PC-9 (cell line): ENCODE results near the gene GID4. TPM values are rescaled to one million over a fixed set of nuclear protein-coding genes. Genes with fewer than 3 reads are reported as not detected.

Experiments
- BruUV-seq: library from RNA; stranded (reverse); fragments of 400-500 nt; replicated peaks from 2 replicates; lab custom pipeline; 2021; lab: Mats Ljungman, UMichigan
- CTCF ChIA-PET: fragments of 300-600 bp; sonication (Branson Sonifier 250); formaldehyde crosslinking; loops from one replicate; lab custom pipeline; 2022; ENCODE audit warnings: antibody characterized with exemption; lab: Charles Lee
- POLR2A ChIA-PET: fragments of 300-600 bp; sonication (Branson Sonifier 250); formaldehyde crosslinking; loops from one replicate; lab custom pipeline; 2022; ENCODE audit warnings: antibody characterized with exemption; ENCODE audit not compliant: unreplicated experiment; lab: Charles Lee
- DNase-seq, 2 experiments: peaks; one replicate each; pipeline versions ENCODE4 v3.0.0 to v3.0.0-alpha.2; 2015 to 2022; ENCODE audit warnings: mixed read lengths in 1 of 2
- H2AFZ ChIP-seq: fragments of 200-600 bp; sonication (generic); 2 replicates; pipeline ENCODE4 v1.8.1; 2017; ENCODE audit warnings: antibody characterized with exemption
- H3F3A ChIP-seq: fragments of 200-600 bp; sonication (generic); 2 replicates; pipeline ENCODE4 v1.8.1; 2017; ENCODE audit warnings: antibody characterized with exemption, mild to moderate bottlenecking, low read depth; ENCODE audit not compliant: insufficient read depth
- H3K27ac ChIP-seq: fragments of 200-600 bp; sonication (generic); 2 replicates; pipeline ENCODE4 v1.6.1; 2016; ENCODE audit warnings: mixed run types
- H3K27me3 ChIP-seq: fragments of 200-600 bp; sonication (generic); 2 replicates; pipeline ENCODE4 v1.6.1; 2016; ENCODE audit warnings: low read depth, mixed run types; ENCODE audit not compliant: insufficient read depth
- H3K36me3 ChIP-seq: fragments of 200-600 bp; sonication (generic); 2 replicates; pipeline ENCODE4 v1.6.1; 2016; ENCODE audit warnings: low read depth, mixed run types
- H3K4me1 ChIP-seq: fragments of 200-600 bp; sonication (generic); replicated peaks from 2 replicates; pipeline ENCODE4 v1.6.1; 2016; ENCODE audit warnings: mixed run types; ENCODE audit not compliant: insufficient read depth
- H3K4me2 ChIP-seq: fragments of 200-600 bp; sonication (generic); 2 replicates; pipeline ENCODE4 v1.6.1; 2017; ENCODE audit warnings: mixed run types
- H3K4me3 ChIP-seq: fragments of 200-600 bp; sonication (generic); 2 replicates; pipeline ENCODE4 v1.6.1; 2016; ENCODE audit warnings: mixed run types
- H3K79me2 ChIP-seq: fragments of 200-600 bp; sonication (generic); 2 replicates; pipeline ENCODE4 v1.6.1; 2017; ENCODE audit warnings: low read depth, mixed run types
- H3K9me2 ChIP-seq: fragments of 200-600 bp; sonication (generic); 2 replicates; pipeline ENCODE4 v1.8.1; 2017; ENCODE audit warnings: mild to moderate bottlenecking; ENCODE audit not compliant: insufficient read depth
- H3K9me3 ChIP-seq: fragments of 200-600 bp; sonication (generic); 2 replicates; pipeline ENCODE4 v1.8.1; 2016; ENCODE audit warnings: low read depth; ENCODE audit not compliant: insufficient read depth
- H4K20me1 ChIP-seq: fragments of 200-600 bp; sonication (generic); 2 replicates; pipeline ENCODE4 v1.8.1; 2017; ENCODE audit not compliant: insufficient read depth
- EZH2 ChIP-seq: fragments of 200-600 bp; sonication (generic); IDR thresholded peaks from 2 replicates; pipeline ENCODE4 v1.8.0; 2017; ENCODE audit warnings: antibody characterized with exemption, low read depth
- intact Hi-C: fragments of 100-400 bp; cut with micrococcal nuclease; formaldehyde crosslinking; loops from one replicate; pipeline ENCODE4 v1.10.0; 2022; ENCODE audit not compliant: unreplicated experiment
- total RNA-seq: library from RNA; stranded (reverse); gene quantifications from 2 replicates; pipeline ENCODE4 v1.2.3, GENCODE V29; 2021
- TF ChIP-seq, protein P1 (sequence below): fragments of 200-600 bp; sonication (generic); conservative IDR thresholded peaks from 2 replicates; pipeline ENCODE4 v1.6.1; 2017; ENCODE audit warnings: mixed run types, antibody characterized with exemption, mild to moderate bottlenecking, moderate library complexity

Gene GID4
- total RNA-seq, 1 experiment from 2014 or later: 19.0 TPM

GRCh38 chr17:18065546-18065945 lies 26.3 kb downstream of the GID4 start:
- TF ChIP-seq, protein P1, sequence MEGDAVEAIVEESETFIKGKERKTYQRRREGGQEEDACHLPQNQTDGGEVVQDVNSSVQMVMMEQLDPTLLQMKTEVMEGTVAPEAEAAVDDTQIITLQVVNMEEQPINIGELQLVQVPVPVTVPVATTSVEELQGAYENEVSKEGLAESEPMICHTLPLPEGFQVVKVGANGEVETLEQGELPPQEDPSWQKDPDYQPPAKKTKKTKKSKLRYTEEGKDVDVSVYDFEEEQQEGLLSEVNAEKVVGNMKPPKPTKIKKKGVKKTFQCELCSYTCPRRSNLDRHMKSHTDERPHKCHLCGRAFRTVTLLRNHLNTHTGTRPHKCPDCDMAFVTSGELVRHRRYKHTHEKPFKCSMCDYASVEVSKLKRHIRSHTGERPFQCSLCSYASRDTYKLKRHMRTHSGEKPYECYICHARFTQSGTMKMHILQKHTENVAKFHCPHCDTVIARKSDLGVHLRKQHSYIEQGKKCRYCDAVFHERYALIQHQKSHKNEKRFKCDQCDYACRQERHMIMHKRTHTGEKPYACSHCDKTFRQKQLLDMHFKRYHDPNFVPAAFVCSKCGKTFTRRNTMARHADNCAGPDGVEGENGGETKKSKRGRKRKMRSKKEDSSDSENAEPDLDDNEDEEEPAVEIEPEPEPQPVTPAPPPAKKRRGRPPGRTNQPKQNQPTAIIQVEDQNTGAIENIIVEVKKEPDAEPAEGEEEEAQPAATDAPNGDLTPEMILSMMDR: no peak
- no peak for TF ChIP-seq EZH2
- Histone ChIP-seq H2AFZ (no peak overlapping the region), H3K4me2 (no peak overlapping the region), H3K36me3 (0 out of 2 replicates have a peak, but pooled peaks cover 11% of the 10 kb centered on the region), H3K9me2 (no peaks in the 10 kb centered on the region), H3K27me3 (no peaks in the 10 kb centered on the region), H3K79me2 (no peaks in the 10 kb centered on the region), H3K27ac (no peak overlapping the region), H3F3A (peaks cover 13% of the 10 kb centered on the region; the same call in 1 of the 2 replicates), H3K4me1 (peaks cover 11% of the 10 kb centered on the region), H4K20me1 (no peaks in the 10 kb centered on the region), H3K4me3 (no peak overlapping the region), H3K9me3 (no peaks in the 10 kb centered on the region)
- no TSS peak for BruUV-seq
- POLR2A ChIA-PET: no interaction called here
- intact Hi-C loops: no loop called here
- DNase-seq: no peak
- CTCF ChIA-PET: no interaction called here

DNA sequence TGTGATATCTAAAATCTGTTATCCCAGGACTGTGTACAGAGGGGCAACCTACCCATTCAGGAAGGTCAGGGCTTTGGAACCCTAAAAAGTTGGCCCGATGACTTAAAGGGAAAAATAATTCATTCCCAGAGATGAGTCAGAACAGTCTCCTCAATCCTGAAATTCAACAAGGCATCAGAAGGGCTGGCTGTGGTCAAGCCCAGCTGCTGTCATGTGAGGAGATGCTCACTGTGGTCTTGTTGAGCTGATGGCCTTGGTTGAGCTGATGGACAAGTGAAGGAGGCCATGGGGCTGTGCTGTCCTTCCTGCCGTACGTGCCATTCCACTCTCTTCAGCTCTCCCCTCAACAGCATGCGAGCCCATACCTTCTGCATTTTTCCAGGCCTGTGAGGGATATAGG lies 27.7 kb downstream of the GID4 start:
- Histone ChIP-seq H3K27ac (no peak overlapping the region), H3K9me2 (no peaks in the 10 kb centered on the region), H3K79me2 (no peaks in the 10 kb centered on the region), H3K27me3 (no peaks in the 10 kb centered on the region), H4K20me1 (no peaks in the 10 kb centered on the region), H2AFZ (no peak overlapping the region), H3F3A (peaks cover 19% of the 10 kb centered on the region), H3K36me3 (0 out of 2 replicates have a peak, but pooled peaks cover 3% of the 10 kb centered on the region), H3K4me3 (no peak overlapping the region), H3K9me3 (no peaks in the 10 kb centered on the region), H3K4me1 (peaks cover 11% of the 10 kb centered on the region), H3K4me2 (no peak overlapping the region)
- no peak for DNase-seq
- TF ChIP-seq EZH2: no peak
- ChIA-PET POLR2A (no interaction called here), CTCF (no interaction called here)
- BruUV-seq: no TSS peak
- intact Hi-C loops: no loop called here

- Histone ChIP-seq H3K27ac (peak overlapping the region; percentile 26), H4K20me1 (no peaks in the 10 kb centered on the region), H3K4me1 (peaks cover 11% of the 10 kb centered on the region), H3K9me2 (no peaks in the 10 kb centered on the region), H3K79me2 (no peaks in the 10 kb centered on the region), H3K4me2 (peak overlapping the region; percentile 46), H3K4me3 (no peak overlapping the region), H3K27me3 (no peaks in the 10 kb centered on the region), H2AFZ (peak overlapping the region; percentile 42; the same call in 1 of the 2 replicates), H3F3A (peaks cover 24% of the 10 kb centered on the region), H3K36me3 (no peaks in the 10 kb centered on the region), H3K9me3 (no peaks in the 10 kb centered on the region)
- intact Hi-C loops: no loop called here
- no peak for TF ChIP-seq EZH2
- TF ChIP-seq, protein P1: no peak
- peak in 1 of 2 experiments; percentile 11 for DNase-seq
- ChIA-PET POLR2A (interaction anchor here (0.7 kb wide), 1 partner anchor 146 kb away, joined by 8 read pairs; no protein-coding TSS in a partner anchor), CTCF (no interaction called here)
- BruUV-seq: no TSS peak
These were observed 29.9 kb downstream of the GID4 start for GRCh38 chr17:18069101-18069500.

GRCh38 chr17:18070861-18071340 lies 31.7 kb downstream of the GID4 start:
- TF ChIP-seq EZH2: no peak
- TF ChIP-seq, protein P1: no peak
- H3K27ac ChIP-seq: no peak overlapping the region
- no peaks in the 10 kb centered on the region for H3K27me3 ChIP-seq
- no peaks in the 10 kb centered on the region for H3K9me2 ChIP-seq
- ChIA-PET POLR2A (interaction anchor here (0.5 kb wide), 1 partner anchor 22 kb away, joined by 4 read pairs; no protein-coding TSS in a partner anchor), CTCF (no interaction called here)
- intact Hi-C loops: no loop called here
- H4K20me1 ChIP-seq: no peaks in the 10 kb centered on the region
- peaks cover 11% of the 10 kb centered on the region for H3K4me1 ChIP-seq
- H3K36me3 ChIP-seq: no peaks in the 10 kb centered on the region
- H2AFZ ChIP-seq: no peak overlapping the region
- no TSS peak for BruUV-seq
- no peaks in the 10 kb centered on the region for H3K79me2 ChIP-seq
- DNase-seq: no peak
- H3F3A ChIP-seq: peaks cover 24% of the 10 kb centered on the region
- H3K9me3 ChIP-seq: no peaks in the 10 kb centered on the region
- no peak overlapping the region for H3K4me2 ChIP-seq
- no peak overlapping the region for H3K4me3 ChIP-seq
